SK-N-MC (cell line): ENCODE results near the gene C17orf50.

Experiments
- EZH2 ChIP-seq: fragments of 200-600 bp; sonication (generic); IDR thresholded peaks from one replicate; pipeline ENCODE4 v1.6.1; 2017; ENCODE audit warnings: antibody characterized with exemption
- POLR2AphosphoS5 ChIP-seq: IDR thresholded peaks from 2 replicates; pipeline ENCODE4 v1.6.1; 2012; ENCODE audit warnings: mild to moderate bottlenecking, low read depth, low read length, borderline replicate concordance

- TF ChIP-seq EZH2 (no peak), POLR2AphosphoS5 (no peak)
Observed at GRCh38 chr17:35734396-35734795, 26.3 kb upstream of the C17orf50 start.
